ENCODE measurements around the gene CCDC174.

Gene CCDC174

DNA sequence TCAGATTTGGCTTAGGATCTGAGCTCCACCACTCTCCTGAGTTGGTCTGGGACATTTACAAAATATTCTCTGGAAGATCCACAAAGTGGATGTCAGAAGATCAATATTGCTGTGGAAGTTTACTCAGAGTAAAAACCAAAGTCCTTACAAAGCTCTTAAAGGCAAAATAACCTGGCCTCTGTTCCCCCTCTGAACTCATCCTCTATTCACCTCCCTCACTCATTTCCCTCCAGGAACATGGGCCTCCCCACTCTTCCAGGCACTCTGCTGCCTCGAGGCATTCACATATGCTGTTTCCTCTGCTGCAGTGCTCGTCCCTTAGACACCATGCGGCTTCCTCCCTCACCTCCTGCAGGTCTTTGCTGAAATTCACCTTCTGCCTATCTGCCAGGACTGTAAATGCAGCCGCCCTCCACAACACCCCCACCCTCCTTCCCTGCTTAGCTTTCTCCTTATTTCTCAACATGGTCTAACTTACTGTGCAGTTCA, 19.1 kb upstream of the CCDC174 start:
- TF ChIP-seq SIN3A (IDR thresholded peaks at IDR 0.05; ENCODE audit: borderline replicate concordance, insufficient read depth, low read length) (no peak), POLR2AphosphoS5 (IDR thresholded peaks at IDR 0.05; ENCODE audit: low read depth, low read length) (no peak), FOXP2 (optimal IDR thresholded peaks at IDR 0.05; ENCODE audit: borderline replicate concordance, extremely low read depth, extremely low read length, insufficient read depth) (no peak), REST (IDR thresholded peaks at IDR 0.05; ENCODE audit: insufficient read depth in 1 of 2, low read depth in 2 of 2, low read length in 2 of 2) (no peak), TAF1 (IDR thresholded peaks at IDR 0.05; ENCODE audit: borderline replicate concordance, insufficient read depth, low read length) (no peak)

GRCh38 chr3:14633417-14633816, 18.1 kb upstream of the CCDC174 start:
- TF ChIP-seq POLR2AphosphoS5 (IDR thresholded peaks at IDR 0.05; ENCODE audit: low read depth, low read length) (no peak), FOXP2 (optimal IDR thresholded peaks at IDR 0.05; ENCODE audit: borderline replicate concordance, extremely low read depth, extremely low read length, insufficient read depth) (no peak), SIN3A (IDR thresholded peaks at IDR 0.05; ENCODE audit: borderline replicate concordance, insufficient read depth, low read length) (no peak), REST (IDR thresholded peaks at IDR 0.05; ENCODE audit: insufficient read depth in 1 of 2, low read depth in 2 of 2, low read length in 2 of 2) (no peak), TAF1 (IDR thresholded peaks at IDR 0.05; ENCODE audit: borderline replicate concordance, insufficient read depth, low read length) (no peak)

- TF ChIP-seq REST (IDR thresholded peaks at IDR 0.05; ENCODE audit: insufficient read depth in 1 of 2, low read depth in 2 of 2, low read length in 2 of 2) (no peak), FOXP2 (optimal IDR thresholded peaks at IDR 0.05; ENCODE audit: borderline replicate concordance, extremely low read depth, extremely low read length, insufficient read depth) (no peak), POLR2AphosphoS5 (IDR thresholded peaks at IDR 0.05; ENCODE audit: low read depth, low read length) (no peak), SIN3A (IDR thresholded peaks at IDR 0.05; ENCODE audit: borderline replicate concordance, insufficient read depth, low read length) (no peak), TAF1 (IDR thresholded peaks at IDR 0.05; ENCODE audit: borderline replicate concordance, insufficient read depth, low read length) (no peak)
These were observed 17.6 kb upstream of the CCDC174 start for GRCh38 chr3:14633819-14634424.

GRCh38 chr3:14634763-14635400, 16.7 kb upstream of the CCDC174 start:
- TF ChIP-seq REST (IDR thresholded peaks at IDR 0.05; ENCODE audit: insufficient read depth in 1 of 2, low read depth in 2 of 2, low read length in 2 of 2) = no peak
- TF ChIP-seq TAF1 (IDR thresholded peaks at IDR 0.05; ENCODE audit: borderline replicate concordance, insufficient read depth, low read length) = no peak
- no peak for TF ChIP-seq FOXP2 (optimal IDR thresholded peaks at IDR 0.05; ENCODE audit: borderline replicate concordance, extremely low read depth, extremely low read length, insufficient read depth)
- no peak for TF ChIP-seq POLR2AphosphoS5 (IDR thresholded peaks at IDR 0.05; ENCODE audit: low read depth, low read length)
- no peak for TF ChIP-seq SIN3A (IDR thresholded peaks at IDR 0.05; ENCODE audit: borderline replicate concordance, insufficient read depth, low read length)
